HepG2 (cell line): ENCODE data around the gene PCNX4. TPM values are rescaled to one million over a fixed set of nuclear protein-coding genes. Genes with fewer than 3 reads are reported as not detected.

ENCODE experiments used
- ATAC-seq: fragments of 200-7000 bp; cut with Tn5 transposase; 3 replicates; pipeline ENCODE4 v1.9.1; 2020; ENCODE audit warnings: mild to moderate bottlenecking, moderate library complexity
- BruUV-seq: library from RNA; stranded (reverse); fragments of 400-500 nt; replicated peaks from 2 replicates; lab custom pipeline; 2021; lab: Mats Ljungman, UMichigan
- CTCF ChIA-PET: fragments of 300-600 bp; formaldehyde crosslinking; extraction: SDS; loops from one replicate; lab custom pipeline; 2021; ENCODE audit warnings: low total read pairs, inconsistent platforms, low intra/inter-chr PET ratio; lab: Yijun Ruan, JAX
- POLR2A ChIA-PET: fragments of 350-600 bp; sonication (Branson Sonifier 250); formaldehyde crosslinking; loops from one replicate; lab custom pipeline; 2020; ENCODE audit warnings: antibody characterized with exemption, inconsistent platforms; lab: Yijun Ruan, JAX
- DNase-seq: peaks from one replicate; pipeline ENCODE4 v3.0.0-alpha.2; 2015; ENCODE audit warnings: low spot score
- FAIRE-seq: peaks from 3 replicates; lab custom pipeline; 2011; peaks lifted over from hg19 to GRCh38; lab: Jason Lieb, UNC
- H2AFZ ChIP-seq: one replicate; pipeline ENCODE4 v1.6.1; 2011; ENCODE audit warnings: low read length, inconsistent platforms
- H3K27ac ChIP-seq: fragments of 300-600 bp; 3 replicates; pipeline ENCODE4 v1.8.0; 2011; ENCODE audit warnings: mixed run types, mild to moderate bottlenecking, mixed read lengths, low read length, inconsistent platforms; ENCODE audit not compliant: insufficient read depth; ENCODE audit errors: extremely low read length
- H3K27me3 ChIP-seq, 2 experiments: fragments of 200-600 bp in 1 of 2; 2 replicates in 1 of 2; 3 replicates in 1 of 2; pipeline versions ENCODE4 v1.6.0 to v1.8.0; 2011; ENCODE audit warnings: low read length in 2 of 2, mild to moderate bottlenecking in 2 of 2, moderate library complexity in 2 of 2, inconsistent platforms in 1 of 2; ENCODE audit not compliant: insufficient read depth in 2 of 2, control insufficient read depth in 1 of 2
- H3K36me3 ChIP-seq, 2 experiments: fragments of 200-600 bp in 1 of 2; replicated peaks in 1 of 2; 2 replicates in 1 of 2; 3 replicates in 1 of 2; pipeline versions ENCODE4 v1.5.1 to v1.8.0; 2011; ENCODE audit warnings: low read length in 2 of 2, inconsistent platforms in 1 of 2; ENCODE audit not compliant: insufficient read depth in 2 of 2, control insufficient read depth in 1 of 2
- H3K4me1 ChIP-seq: 2 replicates; pipeline ENCODE4 v1.5.1; 2012; ENCODE audit warnings: low read length, inconsistent platforms; ENCODE audit not compliant: insufficient read depth
- H3K4me2 ChIP-seq: 2 replicates; pipeline ENCODE4 v1.6.0; 2011; ENCODE audit warnings: low read depth, low read length, inconsistent platforms
- H3K4me3 ChIP-seq, 3 experiments: fragments of 200-600 bp in 1 of 3; sonication (generic), shearing (Covaris generic) in 1 of 3; replicated peaks in 1 of 3; 2 replicates each; pipeline ENCODE4 v1.5.1; 2011 to 2016; ENCODE audit warnings: low read length in 3 of 3, inconsistent platforms in 2 of 3, low read depth in 2 of 3, mild to moderate bottlenecking in 2 of 3, control low read depth in 1 of 3, mixed read lengths in 1 of 3; ENCODE audit not compliant: insufficient read depth in 1 of 3
- H3K79me2 ChIP-seq: one replicate; pipeline ENCODE4 v1.6.1; 2011; ENCODE audit warnings: low read length, inconsistent platforms; ENCODE audit not compliant: insufficient read depth
- H3K9ac ChIP-seq: 2 replicates; pipeline ENCODE4 v1.6.0; 2011; ENCODE audit warnings: mild to moderate bottlenecking, low read depth, low read length, inconsistent platforms; ENCODE audit not compliant: insufficient read depth
- H3K9me3 ChIP-seq: 2 replicates; pipeline ENCODE4 v1.5.1; 2012; ENCODE audit warnings: mild to moderate bottlenecking, low read length
- H4K20me1 ChIP-seq: 2 replicates; pipeline ENCODE4 v1.6.0; 2011; ENCODE audit warnings: inconsistent platforms, mild to moderate bottlenecking, low read length, moderate library complexity; ENCODE audit not compliant: insufficient read depth
- KLF11 ChIP-seq: IDR thresholded peaks from 2 replicates; pipeline ENCODE4 v1.6.1; 2016; ENCODE audit warnings: missing compliant biosample characterization
- ZNF333 ChIP-seq: sonication (generic); formaldehyde crosslinking; IDR thresholded peaks from 2 replicates; pipeline ENCODE4 v1.4.0; 2020; ENCODE audit warnings: mild to moderate bottlenecking, missing genetic modification reagents, borderline replicate concordance
- ZNF772 ChIP-seq: sonication (generic); formaldehyde crosslinking; IDR thresholded peaks from 2 replicates; pipeline ENCODE4 v1.5.0; 2020; ENCODE audit warnings: mild to moderate bottlenecking, missing genetic modification reagents
- WGBS: methylation state at CpG from one replicate; pipeline ENCODE4 v1.1.6; 2017; ENCODE audit warnings: low lambda C conversion rate; 5-methylcytosine and 5-hydroxymethylcytosine counted together
- in situ Hi-C: cut with HindIII; loops from 2 replicates; pipeline ENCODE4 v1.10.0; 2017; ENCODE audit warnings: low pct_unique_long_range_greater_than_20kb; ENCODE audit not compliant: extremely low pct_ligation_motif_present
- intact Hi-C: fragments of 100-400 bp; cut with micrococcal nuclease; formaldehyde crosslinking; loops from one replicate; pipeline ENCODE4 v1.10.0; 2022; ENCODE audit not compliant: unreplicated experiment
- polyA plus RNA-seq, 8 experiments: library from polyadenylated mRNA; depleted of rRNA in 3 of 8; stranded (reverse) in 7 of 8; unstranded in 1 of 8; fragments of >200 nt; fragmentation: Illumina TruSeq in 4 of 8; extraction: Trizol in 4 of 8; gene quantifications; 2 replicates each; pipeline versions ENCODE4 v1.2.1 to v1.2.3, GENCODE V29; 2011 to 2016; ENCODE audit warnings: low read depth in 4 of 8, missing spikeins in 1 of 8, mixed read lengths in 1 of 8; ENCODE audit not compliant: insufficient read depth in 1 of 8
- total RNA-seq, 5 experiments: library from RNA; depleted of rRNA; stranded (reverse); fragments of >200 nt; fragmentation: Illumina TruSeq; extraction: Trizol; gene quantifications; 2 replicates each; pipeline ENCODE4 v1.2.3, GENCODE V29; 2016; ENCODE audit warnings: low read depth in 1 of 5
- TF ChIP-seq, protein P1 (sequence below): sonication (generic); formaldehyde crosslinking; IDR thresholded peaks from 2 replicates; pipeline ENCODE4 v1.8.0; 2022; ENCODE audit warnings: missing genetic modification reagents, mild to moderate bottlenecking, inconsistent platforms, borderline replicate concordance

Gene PCNX4
- total and polyA plus RNA-seq, 2 of the 13 experiments (the other 11 are each of a cell fraction or from before 2014, with no cell fraction given) = 28.6 to 43.0 TPM

DNA sequence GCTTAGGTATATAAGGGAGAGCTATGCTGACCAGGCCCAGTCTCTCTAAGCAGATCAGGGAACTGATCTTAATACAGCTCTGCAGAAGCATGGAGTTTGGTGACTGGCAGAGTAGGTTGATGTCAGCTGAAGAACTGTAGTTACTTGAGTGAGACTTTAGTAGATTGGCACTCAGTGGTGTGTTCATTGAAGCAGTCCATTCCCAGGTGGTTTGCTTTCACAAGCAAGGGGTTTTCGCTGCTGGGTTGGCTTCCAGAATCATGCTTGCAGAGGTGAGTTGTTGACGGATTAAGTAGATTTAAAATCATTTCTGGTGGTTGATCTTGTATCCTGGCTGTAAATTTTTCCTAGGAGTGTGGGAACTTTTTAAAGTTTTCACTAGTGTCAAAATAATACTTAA, 80.0 kb downstream of the PCNX4 start:
- Histone ChIP-seq H3K27ac (no peak overlapping the region), H3K9ac (no peak overlapping the region), H3K27me3 (peaks cover 0 to 8% of the 10 kb centered on the region in 2 experiments; a peak in 1 of 5 replicates), H3K79me2 (no peaks in the 10 kb centered on the region), H3K9me3 (no peaks in the 10 kb centered on the region), H2AFZ (no peak overlapping the region), H3K4me1 (peaks cover 8% of the 10 kb centered on the region), H4K20me1 (no peaks in the 10 kb centered on the region), H3K4me2 (no peak overlapping the region), H3K36me3 (no peaks in the 10 kb centered on the region), H3K4me3 (no peak overlapping the region)
- no peak for TF ChIP-seq ZNF772 (CRISPR knock-in tag)
- TF ChIP-seq, protein P1, sequence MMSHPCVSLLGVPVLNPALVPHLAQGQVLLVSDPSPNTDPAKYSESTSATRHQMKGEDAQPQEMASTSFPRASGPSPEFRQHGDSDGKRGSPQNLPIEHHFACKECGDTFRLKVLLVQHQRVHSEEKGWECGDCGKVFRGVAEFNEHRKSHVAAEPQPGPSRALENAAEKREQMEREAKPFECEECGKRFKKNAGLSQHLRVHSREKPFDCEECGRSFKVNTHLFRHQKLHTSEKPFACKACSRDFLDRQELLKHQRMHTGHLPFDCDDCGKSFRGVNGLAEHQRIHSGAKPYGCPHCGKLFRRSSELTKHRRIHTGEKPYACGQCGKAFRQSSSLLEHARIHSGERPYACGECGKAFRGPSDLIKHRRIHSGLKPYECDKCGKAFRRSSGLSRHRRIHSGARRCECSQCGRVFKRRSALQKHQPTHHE = no peak
- no peak for TF ChIP-seq ZNF333 (CRISPR knock-in tag)
- intact Hi-C loops (no loop called here), in situ Hi-C loops (no loop called here)
- no TSS peak for BruUV-seq
- ChIA-PET POLR2A (no interaction called here), CTCF (no interaction called here)
- no peak for FAIRE-seq
- WGBS = 96% methylated on average over 2 of the region's 2 CpGs
- no peak for DNase-seq
- ATAC-seq = no peak

DNA sequence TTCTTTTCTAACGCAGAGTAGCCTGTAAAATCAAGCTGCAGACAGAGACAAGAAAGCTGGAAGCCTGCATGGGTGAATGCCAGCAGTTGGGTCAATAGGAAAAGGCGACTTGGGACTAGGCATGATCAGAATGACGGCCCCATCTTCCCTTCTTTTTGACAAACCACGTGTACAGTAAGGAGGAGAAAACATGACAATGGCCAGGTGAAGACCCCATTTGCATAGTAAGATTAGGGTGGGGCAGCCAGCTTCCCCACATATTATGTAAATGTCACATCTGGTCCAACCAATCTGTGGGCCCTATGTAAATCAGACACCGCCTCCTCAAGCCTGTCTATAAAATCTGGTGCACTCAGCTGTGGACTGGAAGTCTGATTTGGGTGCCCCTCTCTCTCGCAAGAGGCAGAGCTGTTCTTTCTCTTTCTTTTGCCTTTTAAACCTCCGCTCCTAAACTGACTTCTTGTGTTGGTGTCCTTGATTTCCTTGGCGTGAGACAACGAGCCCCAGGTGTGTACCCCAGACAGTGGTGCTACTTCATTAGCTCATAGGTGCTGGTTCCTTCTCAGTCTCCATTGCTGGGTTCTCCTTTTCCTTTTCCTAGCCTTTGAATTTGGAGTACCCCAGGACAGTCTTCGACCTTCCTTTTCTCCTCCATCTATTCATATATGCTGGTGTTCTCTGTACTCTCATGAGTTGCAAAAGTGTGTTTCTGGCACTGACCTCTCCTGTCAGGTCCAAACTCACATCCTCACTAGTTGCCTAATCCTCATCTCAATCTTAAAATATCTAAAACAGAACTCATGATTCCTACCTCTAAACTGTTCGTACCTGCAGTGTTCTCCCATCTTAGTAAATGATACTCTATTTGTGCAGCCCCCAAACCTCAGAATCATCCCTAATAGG, 82.9 kb downstream of the PCNX4 start:
- H3K4me1 ChIP-seq = peaks cover 8% of the 10 kb centered on the region
- H3K79me2 ChIP-seq = no peaks in the 10 kb centered on the region
- H3K27me3 ChIP-seq = peaks cover 0 to 5% of the 10 kb centered on the region in 2 experiments; a peak in 1 of 5 replicates
- no TSS peak for BruUV-seq
- intact Hi-C loops (no loop called here), in situ Hi-C loops (loop anchor here (25.0 kb wide), 1 partner anchor 662 kb away; no protein-coding TSS in a partner anchor)
- H3K27ac ChIP-seq = no peak overlapping the region
- no peak for TF ChIP-seq KLF11 (CRISPR knock-in tag)
- H3K36me3 ChIP-seq = no peaks in the 10 kb centered on the region
- ChIA-PET POLR2A (no interaction called here), CTCF (no interaction called here)
- no peak overlapping the region for H3K4me3 ChIP-seq
- no peaks in the 10 kb centered on the region for H4K20me1 ChIP-seq
- no peak overlapping the region for H3K4me2 ChIP-seq
- H3K9me3 ChIP-seq = no peaks in the 10 kb centered on the region
- DNase-seq = no peak
- no peak overlapping the region for H3K9ac ChIP-seq
- WGBS = 35% methylated on average over 11 of the region's 11 CpGs
- ATAC-seq = no peak
- FAIRE-seq = no peak
- H2AFZ ChIP-seq = no peak overlapping the region
